AML-193 (cell line): ENCODE results near the gene TRPV4.
A peak's percentile ranks its signal among the peaks of the same experiment; 100 is the strongest.

Source experiments
- DNase-seq, 2 experiments: peaks; one replicate each; lab custom pipeline; 2025; lab: John Stamatoyannopoulos, UW

TRPV4 gene

DNA sequence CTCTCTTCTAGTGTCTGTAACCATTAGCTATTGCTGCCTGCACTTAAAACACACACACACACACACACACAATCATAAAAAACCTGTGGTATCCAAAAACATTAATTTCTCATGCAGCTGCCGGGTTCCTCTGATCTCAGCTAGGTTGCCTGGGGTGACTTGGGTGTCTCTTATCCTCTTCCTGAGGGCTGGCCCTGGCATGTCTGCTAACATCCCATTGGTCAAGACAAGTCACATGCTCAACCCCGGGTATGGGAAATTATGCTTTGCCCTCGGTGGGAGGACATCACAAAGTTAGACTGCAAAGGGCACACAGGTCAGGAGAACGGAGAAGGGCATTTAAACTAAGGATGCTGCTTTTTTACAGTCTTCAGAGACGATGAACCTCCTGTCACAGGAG, 55.7 kb downstream of the TRPV4 start:
- DNase-seq, result peak; percentile 35 to 59

- DNase-seq, result no peak
Measured at GRCh38 chr12:109776624-109777023, 56.6 kb downstream of the TRPV4 start.

GRCh38 chr12:109775172-109775881, 57.9 kb downstream of the TRPV4 start:
- peak; percentile 22 to 39 for DNase-seq

DNA sequence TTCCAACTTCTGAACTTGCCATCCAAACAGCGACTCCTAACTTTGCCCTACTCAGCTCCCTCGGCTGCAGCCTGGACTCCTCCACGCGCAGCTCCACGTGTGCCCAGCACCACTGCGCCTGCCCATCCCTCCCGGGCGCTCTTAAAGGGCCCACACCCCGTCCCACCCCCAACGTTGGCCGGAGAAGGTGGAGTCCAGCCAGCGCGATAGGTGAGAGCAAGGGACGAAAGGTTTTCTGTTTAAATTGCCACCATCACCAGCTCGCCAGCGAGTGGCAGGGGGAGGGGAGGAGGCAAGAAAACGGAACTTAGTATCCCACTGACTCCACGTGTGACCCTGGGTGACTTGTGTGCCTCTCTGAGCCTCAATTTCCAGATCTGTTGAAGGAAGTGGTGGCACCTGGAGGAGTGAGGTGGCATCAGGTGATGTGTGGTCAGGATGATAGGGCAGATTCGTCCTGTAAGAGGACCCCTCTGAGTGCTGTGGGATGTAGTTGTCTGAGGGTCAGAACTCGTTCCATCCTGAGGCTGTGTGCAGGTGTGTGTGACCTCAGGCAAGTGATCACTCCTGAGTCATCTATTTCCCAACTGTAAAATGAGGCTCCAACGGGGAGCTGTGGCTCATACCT, 59.7 kb downstream of the TRPV4 start:
- DNase-seq, result peak in 1 of 2 experiments; percentile 5

GRCh38 chr12:109772622-109773321, 60.4 kb downstream of the TRPV4 start:
- DNase-seq, result no peak

DNA sequence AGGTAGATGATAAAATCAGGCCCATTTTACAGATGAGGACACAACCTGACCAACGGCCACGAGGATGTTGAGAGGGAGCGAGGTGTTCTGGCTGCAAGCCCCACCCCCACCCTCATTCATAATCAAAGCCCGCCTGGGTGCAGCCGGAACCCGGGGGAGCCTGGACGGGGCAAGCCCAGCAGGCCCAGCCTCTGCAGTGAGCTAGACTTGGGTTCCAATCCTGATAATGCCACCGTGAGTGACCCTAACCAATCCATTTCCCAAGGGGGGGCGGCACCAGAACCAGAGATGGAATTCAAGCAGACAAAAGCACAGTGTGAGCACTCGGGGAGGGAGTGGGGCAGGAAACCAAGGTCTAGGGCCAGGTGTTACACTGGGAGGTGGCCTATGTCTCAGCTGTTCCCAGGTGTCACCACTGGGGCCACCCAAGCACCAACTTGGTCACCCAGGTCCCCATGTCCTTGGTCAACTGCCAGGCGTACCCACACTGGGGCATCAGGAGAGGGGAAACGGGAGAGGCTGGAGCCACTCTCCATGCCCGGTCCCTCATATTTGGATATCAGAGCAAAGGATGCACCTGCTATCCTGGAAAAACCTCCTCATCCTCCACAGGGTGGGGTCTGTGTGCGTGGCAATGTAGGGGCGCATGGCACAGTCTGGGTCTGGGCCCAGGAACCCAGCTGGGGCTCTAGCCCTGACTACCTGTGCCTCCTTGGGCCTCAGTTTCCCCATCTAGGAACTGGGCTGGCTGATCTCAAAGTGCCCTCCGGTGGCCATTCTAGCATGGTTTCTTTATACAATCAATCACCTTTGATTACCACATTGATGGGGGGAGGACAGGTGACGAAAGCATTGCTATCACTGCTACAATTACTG, 61.2 kb downstream of the TRPV4 start:
- no peak for DNase-seq

DNA sequence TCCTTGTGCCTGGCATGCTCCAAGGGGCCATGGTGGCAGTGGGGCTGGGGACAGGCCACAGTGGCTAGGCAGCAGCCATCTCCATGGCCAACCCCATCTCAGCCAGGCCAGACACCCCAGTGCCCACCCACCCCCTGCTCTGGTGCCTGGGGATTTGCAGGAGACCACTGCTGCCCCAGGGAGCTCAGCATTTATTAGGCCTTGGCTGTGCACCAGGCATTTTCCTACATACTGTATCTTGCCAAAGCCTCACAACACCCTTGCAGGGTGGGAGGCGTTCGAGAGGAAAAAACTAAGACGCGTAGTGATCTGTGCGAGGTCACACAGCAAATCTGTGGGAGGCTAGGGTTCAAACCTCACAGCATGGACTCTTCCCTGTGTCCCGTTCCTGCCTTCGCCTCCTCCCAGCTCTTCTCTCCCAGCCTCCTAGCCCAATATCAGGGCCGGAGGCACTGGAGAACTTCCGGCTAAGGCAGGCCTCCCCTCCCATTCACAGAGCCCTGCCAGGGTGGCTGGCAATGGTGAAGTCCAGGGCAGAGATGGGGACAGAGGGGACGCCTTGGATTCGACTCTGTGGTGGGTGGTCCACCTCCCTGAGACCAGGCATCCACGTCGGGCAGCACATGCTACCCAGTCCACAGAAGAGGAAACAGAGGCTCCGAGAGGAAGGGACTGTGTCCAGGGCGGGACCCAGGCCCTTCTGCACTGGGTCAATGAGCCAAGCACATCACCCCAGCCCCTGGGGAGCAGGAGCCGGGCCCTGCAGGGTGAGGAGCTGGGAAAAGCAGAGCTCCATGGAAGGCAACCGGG, 62.1 kb downstream of the TRPV4 start:
- no peak for DNase-seq

DNA sequence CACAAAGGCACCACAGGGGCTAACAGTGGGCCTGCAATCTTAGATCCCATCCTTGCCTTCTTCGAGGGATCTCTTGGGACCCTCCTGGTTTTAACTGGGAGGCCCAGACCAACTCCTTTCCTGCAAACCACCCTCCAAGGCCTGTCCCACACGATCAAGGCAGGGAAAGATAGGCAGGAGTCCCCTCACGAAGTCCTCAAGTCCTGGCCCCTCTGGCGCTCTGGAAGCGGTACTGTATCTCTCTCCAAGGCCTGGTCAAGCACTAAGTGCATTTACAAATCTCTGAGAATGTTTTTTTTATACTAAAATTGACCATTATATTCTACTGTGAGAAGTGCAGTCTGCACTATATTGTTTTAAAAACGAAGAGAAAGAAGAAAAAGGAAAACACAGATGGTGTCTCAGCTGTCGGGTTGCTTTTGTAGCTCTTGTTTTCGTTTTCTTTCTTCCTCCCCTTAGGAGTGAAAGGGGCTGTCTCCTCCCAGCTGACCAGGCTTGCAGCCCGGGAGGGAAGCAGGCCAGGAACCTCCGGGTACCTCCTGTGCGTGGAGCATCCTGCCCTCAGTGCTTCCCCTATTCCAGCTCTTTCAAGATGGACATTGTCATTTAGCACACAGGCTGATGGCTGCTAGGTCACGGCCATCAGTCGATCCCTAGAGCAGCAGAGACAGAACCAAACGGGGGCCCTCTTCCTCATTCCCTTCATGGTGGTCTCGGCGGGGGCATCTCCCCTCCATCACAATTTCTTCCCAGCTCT, 62.9 kb downstream of the TRPV4 start:
- no peak for DNase-seq

- DNase-seq, result no peak
Measured at GRCh38 chr12:109768901-109769670, 64.1 kb downstream of the TRPV4 start.

DNA sequence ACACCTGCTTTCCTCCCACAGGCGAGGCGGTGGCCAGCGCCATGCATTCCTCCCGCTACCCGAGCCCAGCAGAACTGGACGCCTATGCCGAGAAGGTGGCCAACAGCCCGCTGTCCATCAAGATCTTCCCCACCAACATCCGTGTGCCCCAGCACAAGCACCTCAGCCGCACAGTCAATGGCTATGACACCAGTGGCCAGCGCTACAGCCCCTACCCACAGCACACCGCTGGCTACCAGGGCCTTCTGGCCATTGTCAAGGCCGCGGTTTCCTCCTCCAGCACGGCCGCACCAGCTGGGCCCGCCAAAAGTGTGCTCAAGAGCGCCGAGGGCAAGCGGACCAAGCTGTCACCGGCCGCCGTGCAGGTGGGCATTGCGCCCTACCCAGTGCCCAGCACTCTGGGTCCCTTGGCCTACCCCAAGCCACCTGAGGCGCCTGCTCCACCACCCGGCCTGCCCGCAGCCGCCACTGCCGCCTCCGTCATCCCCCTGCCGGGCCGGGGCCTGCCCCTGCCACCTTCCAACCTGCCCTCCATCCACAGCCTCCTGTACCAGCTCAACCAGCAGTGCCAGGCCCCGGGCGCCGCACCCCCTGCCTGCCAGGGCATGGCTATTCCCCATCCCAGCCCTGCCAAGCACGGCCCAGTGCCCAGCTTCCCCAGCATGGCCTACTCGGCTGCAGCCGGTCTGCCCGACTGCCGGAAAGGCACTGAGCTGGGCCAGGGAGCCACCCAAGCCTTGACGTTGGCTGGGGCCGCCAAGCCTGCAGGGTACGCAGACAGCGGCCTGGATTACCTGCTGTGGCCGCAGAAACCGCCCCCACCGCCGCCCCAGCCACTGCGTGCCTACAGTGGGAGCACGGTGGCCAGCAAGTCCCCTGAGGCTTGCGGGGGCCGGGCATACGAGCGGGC, 65.0 kb downstream of the TRPV4 start:
- no peak for DNase-seq

DNA sequence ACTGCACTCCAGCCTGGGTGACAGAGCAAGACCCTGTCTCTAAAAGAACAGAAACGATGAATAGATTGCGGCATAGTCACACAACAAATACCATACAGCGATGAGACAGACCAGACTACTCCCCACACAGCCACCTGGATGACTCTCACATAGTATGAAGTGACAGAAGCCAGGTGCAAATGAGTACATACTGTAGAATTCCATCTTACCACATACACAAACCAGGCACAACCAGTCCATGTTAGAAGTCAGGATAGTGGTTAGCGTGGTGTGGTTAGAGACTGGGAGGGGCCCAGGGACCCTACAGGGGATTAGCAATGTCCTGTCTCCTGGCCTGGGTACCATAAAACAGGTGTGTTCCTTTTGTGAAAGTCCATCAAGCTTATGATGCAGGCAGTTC, 65.7 kb downstream of the TRPV4 start:
- DNase-seq, result no peak

- DNase-seq, result no peak
Measured at GRCh38 chr12:109766251-109766778, 66.9 kb downstream of the TRPV4 start.

- DNase-seq, result no peak
Measured at GRCh38 chr12:109765446-109765810, 67.8 kb downstream of the TRPV4 start.

- no peak for DNase-seq
Measured at GRCh38 chr12:109764776-109765445, 68.3 kb downstream of the TRPV4 start.

- no peak for DNase-seq
Measured at GRCh38 chr12:109764123-109764522, 69.1 kb downstream of the TRPV4 start.

DNA sequence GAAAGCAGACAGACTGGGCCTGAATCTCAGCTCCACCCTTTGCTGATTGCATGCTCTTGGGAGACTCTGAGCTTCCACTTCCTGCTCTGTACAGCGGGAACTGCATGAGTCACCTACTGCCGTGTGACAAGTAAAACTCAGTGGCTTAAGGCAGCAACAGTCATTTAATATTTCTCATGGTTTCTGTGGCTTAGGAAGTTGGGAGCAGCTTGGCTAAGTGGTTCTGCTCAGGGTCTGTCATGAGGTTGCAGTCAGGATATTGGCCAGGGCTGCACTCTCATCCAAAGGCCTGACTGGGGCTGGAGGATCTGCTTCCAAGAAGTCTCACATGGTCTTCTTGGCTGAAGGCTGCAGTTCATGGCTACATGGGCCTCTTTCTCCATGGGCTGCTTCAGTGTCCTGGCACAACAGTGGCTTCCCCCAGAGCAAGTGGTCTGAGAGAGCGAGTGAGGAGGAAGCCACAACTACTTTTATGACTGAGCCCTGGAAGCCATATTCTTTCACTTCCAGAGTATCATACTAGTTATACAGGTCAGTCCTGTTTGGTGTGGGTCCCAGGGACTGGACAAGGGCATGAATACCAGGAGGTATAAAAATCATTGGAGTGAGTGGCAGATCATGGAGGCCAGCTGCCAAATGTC, 69.9 kb downstream of the TRPV4 start:
- peak; percentile 5 to 11 for DNase-seq

DNA sequence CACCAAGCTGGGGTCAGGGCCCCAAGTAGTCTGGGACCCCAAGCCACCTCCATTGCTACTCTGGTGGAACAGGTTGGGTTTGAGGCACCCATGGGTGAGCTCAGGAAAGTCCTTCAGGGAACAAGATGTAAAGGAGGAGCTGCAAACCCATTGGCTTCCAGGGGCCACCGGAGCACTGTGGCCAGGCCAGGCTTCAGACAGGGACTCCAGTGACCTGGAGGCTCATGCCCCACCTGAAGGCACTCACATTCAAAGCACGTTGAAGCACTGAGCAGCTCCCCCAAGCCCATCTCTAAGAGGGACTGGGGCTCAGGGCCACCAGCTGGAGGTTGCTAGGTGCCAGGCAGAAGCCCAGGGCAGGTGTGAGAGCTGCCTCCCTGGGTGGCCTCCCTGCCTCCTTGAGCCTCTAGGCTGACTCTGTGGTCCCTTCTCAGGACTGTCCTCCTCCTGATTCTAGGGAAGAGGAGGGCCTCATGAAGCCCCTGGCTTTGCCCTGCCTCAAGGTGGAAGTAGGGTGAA, 70.5 kb downstream of the TRPV4 start:
- no peak for DNase-seq
